HG02970 (cell line): Measurements from ENCODE around the gene B4GALNT3.

Experiments
- ATAC-seq: cut with Tn5 transposase; IDR thresholded peaks from one replicate; pipeline ENCODE4 v1.9.1; 2021; ENCODE audit warnings: mild to moderate bottlenecking, moderate library complexity, moderate number of reproducible peaks; ENCODE audit not compliant: unreplicated experiment, low FRiP score

The B4GALNT3 gene

GRCh38 chr12:553216-554000 is 93.7 kb downstream of the B4GALNT3 start:
- ATAC-seq = no peak

GRCh38 chr12:554001-554285 is 94.2 kb downstream of the B4GALNT3 start:
- no peak for ATAC-seq

DNA sequence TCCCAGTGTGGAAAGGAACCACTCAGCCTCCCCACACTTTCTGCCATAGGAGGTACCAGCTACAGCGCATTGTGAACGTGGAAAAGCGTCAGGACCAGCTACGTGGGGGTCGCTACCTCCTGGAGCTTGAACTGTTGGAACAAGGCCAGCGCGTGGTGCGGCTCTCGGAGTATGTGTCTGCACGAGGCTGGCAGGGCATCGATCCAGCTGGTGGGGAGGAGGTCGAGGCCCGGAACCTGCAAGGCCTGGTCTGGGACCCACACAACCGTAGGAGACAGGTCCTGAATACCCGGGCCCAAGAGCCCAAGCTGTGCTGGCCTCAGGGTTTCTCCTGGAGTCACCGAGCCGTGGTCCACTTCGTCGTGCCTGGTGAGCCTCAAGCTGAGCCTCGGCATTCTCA is 96.8 kb downstream of the B4GALNT3 start:
- ATAC-seq = no peak

GRCh38 chr12:558580-558979 is 98.8 kb downstream of the B4GALNT3 start:
- no peak for ATAC-seq

DNA sequence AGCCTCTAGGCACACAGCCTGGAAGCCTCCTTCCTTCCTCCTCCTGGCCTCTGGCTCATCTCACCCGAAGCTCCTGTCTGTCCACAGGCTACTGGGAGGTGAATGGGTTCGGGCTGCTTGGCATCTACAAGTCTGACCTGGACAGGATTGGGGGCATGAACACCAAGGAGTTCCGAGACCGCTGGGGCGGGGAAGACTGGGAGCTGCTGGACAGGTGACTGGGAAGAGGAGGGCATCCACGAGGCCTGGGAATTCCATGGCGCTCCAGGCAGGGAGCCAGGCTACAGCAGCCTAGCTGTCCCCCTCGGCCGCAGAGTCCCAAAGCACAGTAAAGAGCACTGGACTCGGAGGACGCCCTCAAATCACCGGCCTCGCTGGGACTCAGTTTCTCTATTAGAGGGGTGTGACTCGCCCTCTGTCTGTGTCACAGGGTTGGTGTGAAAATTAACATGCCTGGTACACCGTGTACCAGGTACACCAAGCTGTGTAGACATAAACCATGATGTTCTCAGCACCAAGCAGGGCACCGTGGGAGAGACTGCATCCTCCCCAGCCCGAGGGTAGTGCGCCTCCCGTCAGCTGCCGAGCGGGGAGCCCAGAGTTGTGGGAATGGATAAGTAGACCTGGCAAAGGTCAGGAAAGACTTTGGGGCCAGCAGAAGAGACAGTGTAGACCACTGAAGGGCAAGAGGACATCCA is 99.6 kb downstream of the B4GALNT3 start:
- no peak for ATAC-seq

- no peak for ATAC-seq
Measured at GRCh38 chr12:559906-560455, 100.2 kb downstream of the B4GALNT3 start.

GRCh38 chr12:560691-561390 is 101.1 kb downstream of the B4GALNT3 start:
- ATAC-seq = no peak

DNA sequence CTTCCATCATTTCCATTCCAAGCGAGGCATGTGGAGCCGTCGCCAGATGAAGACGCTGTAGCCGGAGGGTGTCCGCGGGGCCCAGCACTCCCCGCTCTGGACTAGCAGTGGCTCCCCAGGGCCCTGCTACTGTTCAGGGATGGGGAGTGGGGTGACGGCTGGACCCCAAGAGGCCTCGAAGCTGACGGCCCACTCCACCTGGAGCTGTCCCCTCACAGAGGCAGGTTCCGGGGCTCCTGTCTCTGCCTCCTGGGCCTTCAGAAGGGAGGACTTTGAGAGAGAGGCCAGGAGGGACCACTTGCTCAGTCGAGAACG is 101.6 kb downstream of the B4GALNT3 start:
- ATAC-seq = no peak

DNA sequence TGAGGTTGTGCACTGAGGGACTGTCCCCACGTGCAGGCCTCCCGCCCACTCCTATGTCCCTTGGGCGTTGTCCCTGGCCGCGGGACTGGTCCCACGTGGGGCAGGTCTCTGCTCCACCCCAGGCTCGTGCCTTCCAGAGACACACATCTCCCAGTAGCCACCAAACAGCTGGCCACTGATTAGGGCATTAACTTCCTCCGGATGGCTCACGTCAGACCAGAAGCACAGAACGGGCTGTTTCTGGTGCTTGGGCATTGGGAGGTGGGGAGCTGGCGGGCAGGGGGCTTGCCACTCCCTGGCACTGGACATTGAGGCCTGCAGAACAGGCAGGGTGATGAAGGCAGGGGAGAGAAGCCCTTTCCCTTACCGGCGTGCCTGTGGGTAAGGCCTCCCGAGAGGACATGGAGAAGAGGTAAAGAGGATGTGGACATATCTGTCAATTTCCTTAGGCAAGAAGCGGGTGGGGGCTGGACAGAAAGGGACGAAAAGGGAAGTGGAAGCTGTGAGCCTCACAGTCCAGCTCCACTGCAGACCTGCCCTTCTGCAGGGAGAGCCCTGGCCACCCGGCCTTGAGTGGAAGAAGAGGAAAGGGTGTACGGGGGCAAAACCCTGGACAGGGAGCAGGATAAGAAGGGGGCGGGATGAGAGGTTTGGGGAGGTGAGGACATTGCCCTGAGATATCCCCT is 102.3 kb downstream of the B4GALNT3 start:
- ATAC-seq = no peak

DNA sequence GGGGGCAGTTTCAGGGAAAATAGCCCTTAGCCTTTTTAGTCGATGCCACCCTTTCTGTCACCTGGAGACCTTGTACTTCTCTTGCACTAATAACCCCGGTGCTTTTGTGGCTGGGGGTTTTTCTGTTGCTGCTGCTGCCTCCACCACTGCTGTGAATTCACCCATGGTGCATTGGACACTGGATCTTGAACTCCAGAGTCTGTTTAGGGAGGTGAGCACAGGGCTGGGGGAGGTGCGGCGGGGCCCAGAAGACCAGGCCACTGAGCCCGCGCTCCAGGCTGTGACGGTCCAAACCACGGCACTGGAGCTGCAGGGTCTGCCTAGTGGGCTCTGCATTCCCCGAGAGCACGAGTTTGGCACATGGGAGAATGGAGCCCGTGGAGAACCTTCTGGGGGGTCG is 102.9 kb downstream of the B4GALNT3 start:
- ATAC-seq = no peak

GRCh38 chr12:563250-563781 is 103.6 kb downstream of the B4GALNT3 start:
- no peak for ATAC-seq

DNA sequence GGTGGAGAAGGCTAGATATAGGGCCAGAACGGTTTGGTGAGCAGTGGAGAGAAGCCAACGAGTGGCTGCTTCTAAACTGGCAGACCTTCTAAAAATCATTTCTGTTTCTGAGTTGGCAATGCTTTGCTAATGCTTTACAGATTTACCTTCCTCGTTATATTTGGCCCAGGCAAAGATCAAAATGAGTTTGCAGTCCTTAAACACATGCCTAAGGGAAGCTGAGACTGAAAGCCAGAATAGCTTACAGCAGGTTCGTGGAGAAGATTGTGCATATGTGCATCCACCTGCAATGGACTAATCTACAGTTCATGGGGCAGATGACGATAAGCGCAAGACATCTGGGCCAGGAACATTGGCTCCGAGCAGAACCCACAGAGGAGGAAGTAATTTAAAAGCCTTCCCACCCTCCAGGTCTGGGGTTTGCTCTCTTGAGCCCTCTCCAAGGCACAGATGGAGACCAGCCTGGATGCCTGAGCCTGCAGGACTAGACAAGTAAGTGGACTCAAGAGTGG is 104.1 kb downstream of the B4GALNT3 start:
- no peak for ATAC-seq

DNA sequence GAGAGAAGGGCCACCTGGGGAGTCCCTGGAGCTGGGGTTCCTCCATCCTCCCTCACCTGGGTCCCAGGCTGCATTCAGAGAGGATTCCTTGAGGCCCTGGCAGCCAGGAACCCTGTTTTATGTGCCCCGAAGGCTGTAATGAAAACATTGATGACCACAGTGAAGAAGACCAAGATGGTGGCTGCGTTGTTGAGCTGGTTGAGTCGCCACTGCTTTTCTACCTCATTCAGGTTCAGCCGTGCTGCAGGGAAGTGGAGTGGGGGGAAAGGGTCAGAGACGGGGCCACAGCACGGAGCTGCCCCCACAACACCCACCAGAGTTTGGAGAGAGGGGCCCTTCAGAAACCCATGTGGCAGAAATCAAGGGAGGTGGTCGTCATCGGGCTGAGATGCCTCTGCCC is 105.4 kb downstream of the B4GALNT3 start:
- ATAC-seq = no peak

DNA sequence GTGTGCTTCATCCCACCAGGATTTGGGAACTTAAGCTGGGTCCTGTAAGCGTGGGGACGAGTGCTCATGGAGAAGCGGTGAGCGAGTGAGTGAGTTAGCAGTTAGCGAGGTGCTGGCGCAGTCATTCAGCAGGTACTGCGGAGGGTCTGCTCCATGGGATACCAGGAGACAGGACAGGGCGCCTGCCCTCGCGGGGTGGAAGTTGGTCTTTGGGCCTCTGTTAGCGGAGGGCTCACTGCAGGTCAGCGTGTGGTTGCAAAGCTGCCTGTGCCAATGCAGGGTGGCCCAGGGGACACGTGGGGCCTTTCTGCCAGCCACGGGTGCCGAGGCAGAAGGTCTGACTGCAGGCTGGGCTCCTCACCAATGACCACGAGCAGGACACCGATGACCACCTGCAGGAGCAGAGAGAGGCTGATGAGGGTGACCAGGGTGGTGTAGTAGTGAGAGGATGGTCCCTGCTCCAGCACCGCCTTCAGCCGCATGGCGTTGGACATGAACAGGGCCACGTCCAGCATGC is 105.9 kb downstream of the B4GALNT3 start:
- ATAC-seq = no peak

- no peak for ATAC-seq
Measured at GRCh38 chr12:568486-568885, 108.7 kb downstream of the B4GALNT3 start.

DNA sequence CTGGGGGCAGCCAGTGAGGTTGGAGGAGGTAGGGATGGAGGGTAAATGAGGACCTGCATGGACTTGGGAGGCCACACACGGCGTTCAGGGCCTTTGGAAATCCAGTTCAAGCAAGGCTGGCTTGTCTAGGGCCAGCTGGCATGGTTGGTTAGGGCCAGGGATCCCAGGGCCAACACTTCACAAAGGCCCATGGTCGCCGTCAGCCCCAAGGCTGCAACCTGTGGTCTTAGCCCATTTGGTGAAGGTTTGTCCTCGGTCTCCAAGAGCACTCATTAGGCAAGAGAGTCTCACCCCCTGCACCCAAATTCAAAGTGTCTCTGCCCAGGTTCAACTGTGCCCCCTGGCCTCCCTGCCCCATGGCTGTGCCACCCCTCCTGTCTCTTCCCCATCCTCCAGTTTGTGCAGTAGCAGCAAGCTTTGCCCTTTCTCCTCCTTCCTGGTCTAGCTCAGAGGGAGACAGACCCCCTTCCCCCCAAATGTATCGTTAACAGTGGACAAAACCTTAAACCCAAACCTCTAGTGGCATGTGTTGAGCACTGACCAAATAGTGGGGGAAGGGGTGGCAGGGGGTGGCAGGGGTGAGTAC is 109.4 kb downstream of the B4GALNT3 start:
- ATAC-seq = no peak

GRCh38 chr12:569803-570434 is 110.2 kb downstream of the B4GALNT3 start:
- no peak for ATAC-seq

DNA sequence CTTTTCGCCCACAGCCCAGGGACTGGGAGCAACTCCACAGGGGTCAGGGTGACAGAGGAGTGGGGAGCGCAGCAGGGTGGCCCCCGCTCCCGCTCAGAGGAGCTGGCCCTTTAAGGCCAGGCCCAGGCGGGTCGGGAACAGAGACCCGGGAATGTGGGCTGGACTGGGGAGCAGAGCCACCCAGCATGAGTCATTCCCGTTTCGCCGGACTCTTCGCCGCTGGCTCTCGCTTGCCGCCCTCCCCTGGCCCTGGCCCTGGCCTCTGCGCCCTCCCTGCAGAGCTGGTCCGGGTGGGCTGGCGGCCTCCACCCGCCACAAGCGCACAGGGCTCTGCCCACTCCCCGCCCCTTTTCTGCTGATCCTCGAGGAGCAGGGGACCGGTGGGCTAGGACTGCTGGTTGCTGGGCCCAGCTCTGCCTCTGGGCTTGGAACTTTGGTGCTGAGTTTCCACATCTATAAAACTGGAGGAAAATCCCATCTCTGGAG is 110.7 kb downstream of the B4GALNT3 start:
- ATAC-seq = no peak
